HG02943 (cell line): Measurements from ENCODE around the gene NDOR1.
A peak's percentile ranks its signal among the peaks of the same experiment; 100 is the strongest.
"Not testable (repeated sequence)": the region's sequence is repeated elsewhere in the genome, so short reads cannot be mapped to it uniquely, and the experiment has no call there.

ENCODE experiments used
- ATAC-seq: cut with Tn5 transposase; IDR thresholded peaks from one replicate; pipeline ENCODE4 v1.9.1; 2021; ENCODE audit warnings: mild to moderate bottlenecking, low read depth, moderate library complexity; ENCODE audit not compliant: unreplicated experiment

Gene NDOR1

GRCh38 chr9:137253717-137254623, 48.5 kb downstream of the NDOR1 start:
- ATAC-seq, result no peak

- ATAC-seq, result peak; percentile 59
These were observed 49.3 kb downstream of the NDOR1 start, which contains the start of gene NELFB for GRCh38 chr9:137254624-137255447. Gene NELFB (plus strand): TSS chr9:137255327.

- peak; percentile 25 for ATAC-seq
These were observed 50.1 kb downstream of the NDOR1 start for GRCh38 chr9:137255448-137256114.

GRCh38 chr9:137256362-137256761, 50.9 kb downstream of the NDOR1 start:
- ATAC-seq, result no peak

DNA sequence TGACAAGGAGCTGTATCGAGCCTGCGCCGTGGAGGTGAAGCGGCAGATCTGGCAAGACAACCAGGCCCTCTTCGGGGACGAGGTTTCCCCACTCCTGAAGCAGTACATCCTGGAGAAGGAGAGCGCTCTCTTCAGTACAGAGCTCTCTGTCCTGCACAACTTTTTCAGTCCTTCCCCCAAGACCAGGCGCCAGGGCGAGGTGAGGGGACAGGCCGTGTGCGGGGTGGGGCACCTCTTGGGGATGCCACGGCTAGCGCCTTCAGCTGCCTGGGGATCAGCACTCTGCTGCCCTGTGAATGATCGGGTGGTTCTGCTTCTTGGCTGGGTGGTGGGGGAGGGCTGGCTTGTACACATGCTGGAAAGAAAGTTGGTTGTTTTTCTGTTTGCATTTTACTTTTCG, 51.4 kb downstream of the NDOR1 start:
- ATAC-seq, result no peak

DNA sequence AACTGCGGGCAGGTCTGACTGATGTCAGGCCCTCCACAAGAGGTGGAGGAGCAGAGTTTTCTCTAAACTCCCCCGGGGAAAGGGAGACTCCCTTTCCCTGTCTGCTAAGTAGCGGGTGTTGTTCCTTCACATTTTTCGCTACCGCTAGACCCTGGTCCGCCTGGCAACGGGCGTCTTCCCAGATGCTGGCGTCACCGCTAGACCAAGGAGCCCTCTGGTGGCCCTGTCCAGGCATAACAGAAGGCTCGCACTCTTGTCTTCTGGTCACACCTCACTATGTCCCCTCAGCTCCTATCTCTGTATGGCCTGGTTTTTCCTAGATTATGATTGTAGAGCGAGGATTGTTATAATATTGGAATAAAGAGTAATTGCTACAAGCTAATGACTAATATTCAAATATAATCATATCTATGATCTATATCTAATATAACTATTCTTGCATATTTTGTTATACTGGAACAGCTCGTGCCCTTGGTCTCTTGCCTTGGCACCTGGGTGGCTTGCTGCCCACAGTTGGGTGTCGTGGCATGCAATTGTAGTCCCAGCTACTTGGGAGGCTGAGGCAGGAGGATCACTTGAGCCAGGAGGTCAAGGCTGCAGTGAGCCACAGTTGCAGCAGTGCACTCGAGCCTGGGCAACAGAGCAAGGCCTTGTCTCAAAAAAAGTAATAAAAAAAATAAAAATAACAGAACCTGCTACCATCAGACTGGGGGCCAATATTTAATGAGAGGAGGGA, 56.8 kb downstream of the NDOR1 start:
- not testable (repeated sequence) for ATAC-seq

- no peak for ATAC-seq
These were observed 57.4 kb downstream of the NDOR1 start for GRCh38 chr9:137262909-137263285.

- no peak for ATAC-seq
These were observed 58.0 kb downstream of the NDOR1 start for GRCh38 chr9:137263506-137263905.

- ATAC-seq, result no peak
These were observed 58.6 kb downstream of the NDOR1 start for GRCh38 chr9:137264067-137264466.

DNA sequence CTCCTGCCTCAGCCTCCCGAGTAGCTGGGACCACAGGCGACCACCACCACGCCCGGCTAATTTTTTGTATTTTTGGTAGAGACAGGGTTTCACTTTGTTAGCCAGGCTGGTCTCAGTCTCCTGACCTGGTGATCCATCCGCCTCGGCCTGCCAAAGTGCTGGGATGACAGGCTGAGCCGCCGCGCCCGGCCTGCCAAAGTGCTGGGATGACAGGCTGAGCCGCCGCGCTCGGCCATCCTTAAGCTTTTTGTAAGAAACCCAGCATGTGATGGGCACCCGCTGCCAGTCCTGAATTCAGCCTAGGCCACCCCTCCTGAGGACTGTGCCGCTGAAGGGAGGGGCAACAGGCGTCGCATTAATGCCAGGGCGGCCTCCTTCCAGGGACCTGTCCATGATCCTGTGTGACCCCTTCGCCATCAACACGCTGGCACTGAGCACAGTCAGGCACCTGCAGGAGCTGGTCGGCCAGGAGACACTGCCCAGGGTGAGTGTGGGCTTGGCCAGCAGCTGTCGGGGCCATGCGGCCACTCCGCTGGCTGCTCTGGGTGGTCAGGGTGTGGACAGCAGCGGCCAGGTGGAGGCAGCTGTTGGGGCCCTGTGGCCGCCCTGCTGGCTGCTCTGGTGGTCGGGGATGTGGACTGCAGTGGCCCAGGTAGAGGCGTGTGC, 60.1 kb downstream of the NDOR1 start:
- ATAC-seq, result no peak

DNA sequence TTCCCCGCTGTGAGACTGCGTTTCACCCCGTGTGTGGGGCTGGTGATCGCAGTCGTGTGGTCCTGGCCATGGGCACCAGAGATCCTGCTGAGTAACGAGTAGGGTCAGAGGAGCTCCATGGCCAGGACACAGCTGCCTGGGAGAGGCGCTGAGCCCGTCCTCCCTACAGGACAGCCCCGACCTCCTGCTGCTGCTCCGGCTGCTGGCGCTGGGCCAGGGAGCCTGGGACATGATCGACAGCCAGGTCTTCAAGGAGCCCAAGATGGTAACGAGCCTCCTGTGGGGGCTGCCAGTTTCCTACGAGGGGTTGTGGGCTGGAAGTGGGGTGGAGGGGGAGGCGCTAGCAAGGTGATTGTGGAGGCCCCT, 60.6 kb downstream of the NDOR1 start:
- no peak for ATAC-seq
